ENCODE measurements around the gene EFNB2.

- TF ChIP-seq CTCF (IDR thresholded peaks at IDR 0.05; ENCODE audit: insufficient read depth, low read length) (no peak), POLR2AphosphoS5 (IDR thresholded peaks at IDR 0.05; ENCODE audit: low read depth) (no peak), GABPA (IDR thresholded peaks at IDR 0.05; ENCODE audit: low read depth) (no peak)
Measured at GRCh38 chr13:106514928-106515634, 20.4 kb downstream of the EFNB2 start.

Measured in HL-60 (cell line).